Activated T-cell treated with anti-CD3 and anti-CD28 coated beads, Interleukin-2, amount 50 U/mL, for 72 hours (primary cell): ENCODE data around the gene SF3B5. TPM values are rescaled to one million over a fixed set of nuclear protein-coding genes. Genes with fewer than 3 reads are reported as not detected.
"Not testable (repeated sequence)": the region's sequence is repeated elsewhere in the genome, so short reads cannot be mapped to it uniquely, and the experiment has no call there.

Experiments used
- ATAC-seq, 2 donors: fragments of 150-1000 bp; cut with Tn5 transposase; replicated peaks in 1 of 2; 2 replicates each; pipeline ENCODE4 v1.10.0; 2021; ENCODE audit warnings: moderate library complexity in 2 of 2, mild to moderate bottlenecking in 1 of 2
- DNase-seq, 2 donors: peaks; one replicate each; pipeline ENCODE4 v3.0.0; 2021 to 2022; ENCODE audit warnings: mixed read lengths in 1 of 2
- H3K27ac Mint-ChIP-seq: one replicate; pipeline ENCODE4 v1.8.0; 2022; ENCODE audit warnings: mild to moderate bottlenecking, moderate library complexity, mixed read lengths
- H3K27me3 Mint-ChIP-seq: one replicate; pipeline ENCODE4 v1.8.0; 2022; ENCODE audit warnings: low read depth, mixed read lengths
- H3K36me3 Mint-ChIP-seq, 2 donors: one replicate each; pipeline ENCODE4 v1.8.0; 2022; ENCODE audit warnings: mixed read lengths in 2 of 2, mild to moderate bottlenecking in 1 of 2; ENCODE audit not compliant: insufficient read depth in 2 of 2
- H3K4me1 Mint-ChIP-seq: one replicate; pipeline ENCODE4 v1.8.0; 2022; ENCODE audit warnings: low read depth, mixed read lengths
- H3K4me3 Mint-ChIP-seq, 2 donors: one replicate each; pipeline ENCODE4 v1.8.0; 2022; ENCODE audit warnings: mild to moderate bottlenecking in 2 of 2, mixed read lengths in 2 of 2, moderate library complexity in 2 of 2
- H3K9me3 Mint-ChIP-seq, 2 donors: one replicate each; pipeline ENCODE4 v1.8.0; 2022; ENCODE audit warnings: mixed read lengths in 2 of 2
- total RNA-seq, 2 donors: library from RNA; stranded (reverse); gene quantifications; one replicate each; pipeline ENCODE4 v1.2.3, GENCODE V29; 2022

Gene SF3B5
- total RNA-seq, 2 donors from 2014 or later = 126 to 141 TPM

GRCh38 chr6:144047688-144048087 is 47.7 kb downstream of the SF3B5 start:
- Mint-ChIP-seq H3K9me3 (peaks cover 4 to 8% of the 10 kb centered on the region in 2 donors), H3K4me3 (no peak overlapping the region), H3K27ac (no peak overlapping the region), H3K27me3 (no peaks in the 10 kb centered on the region), H3K4me1 (no peaks in the 10 kb centered on the region), H3K36me3 (peaks cover 8% of the 10 kb centered on the region in 2 donors)
- ATAC-seq = no peak
- DNase-seq = no peak

- H3K9me3 Mint-ChIP-seq, H3K36me3 Mint-ChIP-seq, H3K4me1 Mint-ChIP-seq, H3K27me3 Mint-ChIP-seq, DNase-seq, H3K4me3 Mint-ChIP-seq, ATAC-seq, H3K27ac Mint-ChIP-seq: not testable (repeated sequence)
These were observed 48.7 kb downstream of the SF3B5 start for GRCh38 chr6:144046672-144047071.

GRCh38 chr6:144044989-144045388 is 50.4 kb downstream of the SF3B5 start:
- not testable (repeated sequence) for H3K36me3 Mint-ChIP-seq, H3K27ac Mint-ChIP-seq, H3K27me3 Mint-ChIP-seq, H3K9me3 Mint-ChIP-seq, DNase-seq, H3K4me1 Mint-ChIP-seq, H3K4me3 Mint-ChIP-seq, ATAC-seq

Other genes starting within 250 kb of the SF3B5 start
- gene ZC2HC1B, start 231.1 kb downstream of the SF3B5 start, total RNA-seq = not detected
- 10 to 100 TPM; 36.6 to 51.8 TPM for gene PLAGL1, start 87.3 kb downstream of the SF3B5 start, total RNA-seq
- gene STX11, start 54.9 kb upstream of the SF3B5 start, total RNA-seq = 10 to 100 TPM; 34.0 to 36.0 TPM
- 10 to 100 TPM; 62.9 to 76.4 TPM for gene UTRN, start 189.8 kb upstream of the SF3B5 start, total RNA-seq